ENCODE data around the gene HPRT1.

HPRT1 gene

DNA sequence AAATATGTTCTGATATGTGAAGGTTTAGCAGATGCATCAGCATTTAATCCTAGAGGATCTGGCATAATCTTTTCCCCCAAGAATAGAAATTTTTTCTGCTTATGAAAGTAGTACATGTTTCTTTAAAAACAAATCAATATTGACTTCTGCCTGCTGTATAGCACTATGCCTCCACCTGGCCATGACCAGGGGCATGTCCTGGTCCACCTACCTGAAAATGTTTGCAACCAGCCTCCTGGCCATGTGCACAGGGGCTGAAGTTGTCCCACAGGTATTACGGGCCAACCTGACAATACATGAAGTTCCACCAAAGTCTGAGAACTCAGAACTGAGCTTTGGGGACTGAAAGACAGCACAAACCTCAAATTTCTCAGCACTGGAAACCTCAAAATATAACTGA, 10.0 kb downstream of the HPRT1 start:
- no peak for DNase-seq (ENCODE audit: extremely low read depth, low read depth)
- TF ChIP-seq, protein P1, sequence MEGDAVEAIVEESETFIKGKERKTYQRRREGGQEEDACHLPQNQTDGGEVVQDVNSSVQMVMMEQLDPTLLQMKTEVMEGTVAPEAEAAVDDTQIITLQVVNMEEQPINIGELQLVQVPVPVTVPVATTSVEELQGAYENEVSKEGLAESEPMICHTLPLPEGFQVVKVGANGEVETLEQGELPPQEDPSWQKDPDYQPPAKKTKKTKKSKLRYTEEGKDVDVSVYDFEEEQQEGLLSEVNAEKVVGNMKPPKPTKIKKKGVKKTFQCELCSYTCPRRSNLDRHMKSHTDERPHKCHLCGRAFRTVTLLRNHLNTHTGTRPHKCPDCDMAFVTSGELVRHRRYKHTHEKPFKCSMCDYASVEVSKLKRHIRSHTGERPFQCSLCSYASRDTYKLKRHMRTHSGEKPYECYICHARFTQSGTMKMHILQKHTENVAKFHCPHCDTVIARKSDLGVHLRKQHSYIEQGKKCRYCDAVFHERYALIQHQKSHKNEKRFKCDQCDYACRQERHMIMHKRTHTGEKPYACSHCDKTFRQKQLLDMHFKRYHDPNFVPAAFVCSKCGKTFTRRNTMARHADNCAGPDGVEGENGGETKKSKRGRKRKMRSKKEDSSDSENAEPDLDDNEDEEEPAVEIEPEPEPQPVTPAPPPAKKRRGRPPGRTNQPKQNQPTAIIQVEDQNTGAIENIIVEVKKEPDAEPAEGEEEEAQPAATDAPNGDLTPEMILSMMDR (IDR thresholded peaks at IDR 0.05; ENCODE audit: low read depth, low read length), result no peak

DNA sequence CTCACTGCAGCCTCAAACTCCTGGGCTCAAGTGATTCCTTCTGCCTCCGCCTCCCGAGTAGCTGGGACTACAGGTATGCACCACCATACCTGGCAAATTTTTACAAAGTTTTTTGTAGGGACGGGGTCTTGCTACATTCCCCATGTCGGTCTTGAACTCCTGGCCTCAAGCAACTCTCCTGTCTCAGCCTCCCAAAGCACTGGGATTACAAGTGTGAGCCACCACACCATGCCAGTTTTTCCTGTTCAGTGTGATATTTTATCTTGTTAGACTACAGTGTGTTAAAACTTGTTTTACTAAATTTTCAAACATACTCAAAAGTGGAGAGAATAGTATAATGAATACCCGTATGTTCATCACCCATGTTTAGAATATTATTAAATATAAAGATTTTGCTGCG, 12.1 kb downstream of the HPRT1 start:
- TF ChIP-seq, protein P1 (IDR thresholded peaks at IDR 0.05; ENCODE audit: low read depth, low read length), result no peak

DNA sequence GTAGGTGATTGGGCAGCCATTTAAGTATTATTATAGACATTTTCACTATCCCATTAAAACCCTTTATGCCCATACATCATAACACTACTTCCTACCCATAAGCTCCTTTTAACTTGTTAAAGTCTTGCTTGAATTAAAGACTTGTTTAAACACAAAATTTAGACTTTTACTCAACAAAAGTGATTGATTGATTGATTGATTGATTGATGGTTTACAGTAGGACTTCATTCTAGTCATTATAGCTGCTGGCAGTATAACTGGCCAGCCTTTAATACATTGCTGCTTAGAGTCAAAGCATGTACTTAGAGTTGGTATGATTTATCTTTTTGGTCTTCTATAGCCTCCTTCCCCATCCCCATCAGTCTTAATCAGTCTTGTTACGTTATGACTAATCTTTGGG, 16.3 kb downstream of the HPRT1 start:
- DNase-seq (ENCODE audit: extremely low read depth, low read depth), result no peak
- TF ChIP-seq, protein P1 (IDR thresholded peaks at IDR 0.05; ENCODE audit: low read depth, low read length), result no peak

More for the DNA sequence above, 12.1 kb downstream of the HPRT1 start:
- DNase-seq (ENCODE audit: extremely low read depth, low read depth), result no peak

DNA sequence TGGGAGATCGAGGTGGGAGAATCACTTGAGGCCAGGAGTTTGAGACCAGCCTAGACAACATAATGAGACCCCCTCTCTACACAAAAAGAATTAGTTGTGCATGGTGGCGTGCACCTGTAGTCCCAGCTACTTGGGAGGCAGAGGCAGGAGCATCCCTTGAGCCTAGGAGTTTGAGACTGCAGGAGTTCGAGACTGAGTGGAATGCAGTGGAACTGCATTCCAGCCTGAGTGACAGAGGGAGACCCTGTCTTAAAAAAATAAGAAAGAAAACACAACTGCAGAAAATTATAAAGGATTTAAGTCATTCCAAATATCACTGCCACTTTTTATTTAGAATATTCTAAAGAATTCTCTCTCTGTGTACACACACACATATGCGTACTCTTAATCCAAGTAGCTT, 18.4 kb downstream of the HPRT1 start:
- DNase-seq (ENCODE audit: extremely low read depth, low read depth), result no peak

DNA sequence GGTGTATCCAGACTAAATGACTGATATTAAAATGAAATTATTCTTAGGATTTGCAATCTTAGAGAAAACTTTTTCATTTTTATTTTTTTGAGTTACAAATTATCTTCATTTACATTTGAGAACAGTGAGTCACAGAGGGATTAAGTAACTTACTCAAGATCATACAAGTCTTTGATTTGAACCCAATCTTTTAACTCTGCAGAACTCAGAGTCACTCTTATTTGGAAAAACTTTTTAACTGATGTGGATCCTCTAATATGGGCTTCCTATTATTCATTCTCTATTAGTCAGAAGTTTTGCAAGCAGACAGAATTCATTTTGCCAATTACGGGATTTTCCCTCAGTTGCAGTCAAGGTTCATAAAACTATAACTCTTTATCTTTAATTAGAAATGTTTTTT, 20.1 kb downstream of the HPRT1 start:
- TF ChIP-seq, protein P1 (IDR thresholded peaks at IDR 0.05; ENCODE audit: low read depth, low read length), result no peak
- DNase-seq (ENCODE audit: extremely low read depth, low read depth), result no peak

More for the DNA sequence above, 18.4 kb downstream of the HPRT1 start:
- TF ChIP-seq, protein P1 (IDR thresholded peaks at IDR 0.05; ENCODE audit: low read depth, low read length), result no peak

DNA sequence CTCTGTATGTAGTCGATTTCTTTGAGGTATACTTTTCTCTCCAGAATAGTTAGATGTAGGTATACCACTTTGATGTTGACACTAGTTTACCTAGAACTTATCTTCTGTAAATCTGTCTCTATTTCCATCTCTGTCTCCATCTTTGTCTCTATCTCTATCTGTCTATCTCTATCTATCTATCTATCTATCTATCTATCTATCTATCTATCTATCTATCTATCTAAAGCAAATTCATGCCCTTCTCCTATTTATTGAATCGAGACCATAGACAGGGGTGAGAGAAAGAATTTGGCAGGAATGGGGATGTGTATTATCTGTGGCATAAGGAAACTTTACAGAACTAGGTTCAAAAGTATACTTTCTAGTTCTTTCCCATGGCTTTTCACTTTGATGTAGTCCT, 21.4 kb downstream of the HPRT1 start:
- DNase-seq (ENCODE audit: extremely low read depth, low read depth), result no peak
- TF ChIP-seq, protein P1 (IDR thresholded peaks at IDR 0.05; ENCODE audit: low read depth, low read length), result no peak

DNA sequence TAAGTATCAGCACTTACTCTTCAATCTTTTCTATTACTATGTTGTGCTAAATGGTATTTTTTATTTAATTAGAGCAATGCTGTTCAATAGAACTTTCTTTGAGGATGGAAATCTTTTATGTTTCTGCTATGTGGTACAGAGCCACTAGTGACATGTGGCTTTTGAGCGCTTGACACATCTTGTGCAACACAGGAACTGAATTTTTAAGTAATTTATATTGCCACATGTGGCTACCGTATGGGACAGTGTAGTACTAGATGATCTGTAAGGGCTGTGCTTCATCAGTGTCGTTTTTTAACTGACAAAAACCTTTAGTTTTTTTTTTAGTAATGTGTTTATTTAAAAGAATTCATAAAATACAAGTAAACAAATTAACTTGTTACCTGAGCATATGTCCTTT, 22.4 kb downstream of the HPRT1 start:
- DNase-seq (ENCODE audit: extremely low read depth, low read depth), result no peak
- TF ChIP-seq, protein P1 (IDR thresholded peaks at IDR 0.05; ENCODE audit: low read depth, low read length), result no peak
